SK-N-SH (cell line): ENCODE measurements around the gene PRELID1. TPM values are rescaled to one million over a fixed set of nuclear protein-coding genes. Genes with fewer than 3 reads are reported as not detected.

ENCODE experiments used
- CTCF ChIA-PET: fragments of 300-600, 350-600 bp; formaldehyde crosslinking; extraction: SDS; loops from one replicate; lab custom pipeline; 2021; lab: Yijun Ruan, JAX
- POLR2A ChIA-PET: fragments of 350-600 bp; sonication (Branson Sonifier 250); formaldehyde crosslinking; extraction: SDS; loops from one replicate; lab custom pipeline; 2020; ENCODE audit warnings: antibody characterized with exemption, inconsistent platforms; lab: Yijun Ruan, JAX
- DNase-seq: peaks from one replicate; pipeline ENCODE4 v3.0.0; 2012
- H2AFZ ChIP-seq: fragments of 200-600 bp; sonication (generic); 2 replicates; pipeline ENCODE4 v1.8.1; 2016; ENCODE audit warnings: antibody characterized with exemption, mild to moderate bottlenecking, low read depth
- H3F3A ChIP-seq: fragments of 200-600 bp; sonication (generic); replicated peaks from 2 replicates; pipeline ENCODE3; 2016; ENCODE audit warnings: antibody characterized with exemption, mild to moderate bottlenecking; ENCODE audit not compliant: insufficient read depth
- H3K27ac ChIP-seq, 2 experiments: fragments of 200-500 bp in 1 of 2; fragments of 200-600 bp in 1 of 2; sonication (Bioruptor generic) in 1 of 2; sonication (generic), shearing (Covaris generic) in 1 of 2; 2 replicates each; pipeline versions ENCODE4 v1.5.1 to v1.6.1; 2014 to 2016; ENCODE audit warnings: low read depth in 2 of 2, inconsistent platforms in 1 of 2, low read length in 1 of 2, mild to moderate bottlenecking in 1 of 2, mixed read lengths in 1 of 2
- H3K27me3 ChIP-seq: fragments of 200-600 bp; sonication (generic), shearing (Covaris generic); 2 replicates; pipeline ENCODE4 v1.6.1; 2016; ENCODE audit warnings: mixed run types; ENCODE audit not compliant: insufficient read depth
- H3K36me3 ChIP-seq, 2 experiments: fragments of 200-500 bp in 1 of 2; fragments of 200-600 bp in 1 of 2; sonication (Bioruptor generic) in 1 of 2; sonication (generic) in 1 of 2; replicated peaks in 1 of 2; 2 replicates each; pipeline versions ENCODE3 to v1.5.1; 2014 to 2016; ENCODE audit warnings: low read length in 1 of 2, mild to moderate bottlenecking in 1 of 2; ENCODE audit not compliant: insufficient read depth in 2 of 2, control insufficient read depth in 1 of 2
- H3K4me1 ChIP-seq, 2 experiments: fragments of 200-500 bp in 1 of 2; fragments of 200-600 bp in 1 of 2; sonication (Bioruptor generic) in 1 of 2; sonication (generic), shearing (Covaris generic) in 1 of 2; 2 replicates each; pipeline versions ENCODE4 v1.5.1 to v1.6.1; 2014 to 2016; ENCODE audit warnings: low read depth in 1 of 2, low read length in 1 of 2, mixed run types in 1 of 2; ENCODE audit not compliant: insufficient read depth in 2 of 2, control insufficient read depth in 1 of 2
- H3K4me2 ChIP-seq: fragments of 200-600 bp; sonication (generic), shearing (Covaris generic); 2 replicates; pipeline ENCODE4 v1.6.1; 2017; ENCODE audit warnings: mixed run types
- H3K4me3 ChIP-seq, 2 experiments: fragments of 200-500 bp in 1 of 2; fragments of 200-600 bp in 1 of 2; sonication (Bioruptor generic) in 1 of 2; sonication (generic), shearing (Covaris generic) in 1 of 2; 2 replicates each; pipeline versions ENCODE4 v1.5.1 to v1.8.1; 2014 to 2016; ENCODE audit warnings: low read depth in 2 of 2, inconsistent platforms in 1 of 2, low read length in 1 of 2, mild to moderate bottlenecking in 1 of 2, mixed read lengths in 1 of 2, moderate library complexity in 1 of 2
- H3K79me2 ChIP-seq: fragments of 200-600 bp; sonication (generic); 2 replicates; pipeline ENCODE4 v1.8.1; 2017; ENCODE audit warnings: mild to moderate bottlenecking; ENCODE audit not compliant: insufficient read depth
- H3K9ac ChIP-seq: fragments of 200-600 bp; sonication (generic); 2 replicates; pipeline ENCODE4 v1.6.1; 2017; ENCODE audit warnings: mixed run types
- H3K9me2 ChIP-seq: fragments of 200-600 bp; sonication (generic); 2 replicates; pipeline ENCODE4 v1.6.1; 2017; ENCODE audit warnings: mixed run types
- H3K9me3 ChIP-seq: fragments of 200-600 bp; sonication (generic); 2 replicates; pipeline ENCODE4 v1.6.1; 2017; ENCODE audit warnings: mixed run types, mild to moderate bottlenecking, moderate library complexity
- H4K20me1 ChIP-seq: fragments of 200-600 bp; sonication (generic); 2 replicates; pipeline ENCODE4 v1.6.1; 2017; ENCODE audit warnings: mild to moderate bottlenecking, mixed run types; ENCODE audit not compliant: insufficient read depth
- CTCF ChIP-seq: fragments of 200-600 bp; sonication (generic); IDR thresholded peaks from 2 replicates; pipeline ENCODE4 v1.6.1; 2017; ENCODE audit warnings: antibody characterized with exemption, mild to moderate bottlenecking, moderate library complexity
- EZH2phosphoT487 ChIP-seq: fragments of 200-600 bp; sonication (generic); IDR thresholded peaks from 2 replicates; pipeline ENCODE4 v1.6.1; 2017; ENCODE audit warnings: low read depth, mixed run types, mild to moderate bottlenecking, antibody characterized with exemption, moderate library complexity, borderline replicate concordance
- GATA2 ChIP-seq: sonication (generic); formaldehyde crosslinking; IDR thresholded peaks from 2 replicates; pipeline ENCODE4 v1.5.0; 2020; ENCODE audit warnings: mild to moderate bottlenecking, missing genetic modification reagents
- JUND ChIP-seq: IDR thresholded peaks from 2 replicates; pipeline ENCODE4 v1.4.0; 2012
- MAX ChIP-seq: IDR thresholded peaks from 2 replicates; pipeline ENCODE4 v1.4.0; 2012; ENCODE audit warnings: low read depth
- MEF2A ChIP-seq: IDR thresholded peaks from 2 replicates; pipeline ENCODE4 v1.4.0; 2012; ENCODE audit warnings: low read depth, borderline replicate concordance
- NFIC ChIP-seq: IDR thresholded peaks from 2 replicates; pipeline ENCODE4 v1.4.0; 2012; ENCODE audit warnings: borderline replicate concordance
- NRF1 ChIP-seq: IDR thresholded peaks from 2 replicates; pipeline ENCODE4 v1.6.1; 2012; ENCODE audit warnings: low read depth, mild to moderate bottlenecking, low read length
- POLR2AphosphoS5 ChIP-seq: IDR thresholded peaks from 2 replicates; pipeline ENCODE4 v1.6.1; 2012; ENCODE audit warnings: low read depth, low read length
- RCOR1 ChIP-seq: fragments of 150-350 bp; IDR thresholded peaks from 2 replicates; pipeline ENCODE4 v1.6.1; 2017; ENCODE audit warnings: antibody characterized with exemption, low read length
- RFX5 ChIP-seq: IDR thresholded peaks from 2 replicates; pipeline ENCODE4 v1.6.1; 2012; ENCODE audit warnings: mild to moderate bottlenecking, improper control_type of control experiment, low read length
- RXRA ChIP-seq: IDR thresholded peaks from 2 replicates; pipeline ENCODE4 v1.4.0; 2012; ENCODE audit warnings: low read depth, mild to moderate bottlenecking, borderline replicate concordance
- TCF12 ChIP-seq: IDR thresholded peaks from 2 replicates; pipeline ENCODE4 v1.4.0; 2012
- TEAD4 ChIP-seq: IDR thresholded peaks from 2 replicates; pipeline ENCODE4 v1.4.0; 2012; ENCODE audit warnings: mild to moderate bottlenecking, borderline replicate concordance; ENCODE audit not compliant: insufficient read depth
- YY1 ChIP-seq: IDR thresholded peaks from 2 replicates; pipeline ENCODE4 v1.4.0; 2012; ENCODE audit warnings: low read depth, mild to moderate bottlenecking
- WGBS: methylation state at CpG from one replicate; pipeline ENCODE4 v1.1.6; 2017; ENCODE audit warnings: low lambda C conversion rate; 5-methylcytosine and 5-hydroxymethylcytosine counted together
- polyA plus RNA-seq, 3 experiments: library from polyadenylated mRNA; depleted of rRNA; stranded (reverse); fragments of >200 nt; gene quantifications; 2 replicates each; pipeline ENCODE4 v1.2.3, GENCODE V29; 2012
- TF ChIP-seq, protein P1 (sequence below): fragments of 150-350 bp; IDR thresholded peaks from 2 replicates; pipeline ENCODE4 v1.6.1; 2016; ENCODE audit warnings: mild to moderate bottlenecking, low read depth, low read length
- TF ChIP-seq, protein P2 (sequence below): IDR thresholded peaks from 2 replicates; pipeline ENCODE4 v1.6.1; 2012; ENCODE audit warnings: mild to moderate bottlenecking, low read depth, low read length, moderate library complexity
- TF ChIP-seq, protein P3 (sequence below): IDR thresholded peaks from 2 replicates; pipeline ENCODE4 v1.4.0; 2012; ENCODE audit warnings: low read depth, borderline replicate concordance

PRELID1 gene
- polyA plus RNA-seq, 1 of the 3 experiments (the other 2 are of a cell fraction): 344 TPM

GRCh38 chr5:177295924-177296323 is 7.7 kb upstream of the PRELID1 start:
- Histone ChIP-seq H3K27me3 (no peaks in the 10 kb centered on the region), H3K9me2 (no peaks in the 10 kb centered on the region), H2AFZ (no peak overlapping the region), H3K9ac (no peak overlapping the region), H4K20me1 (no peaks in the 10 kb centered on the region), H3K4me2 (no peak overlapping the region), H3K9me3 (no peaks in the 10 kb centered on the region), H3K4me3 (no peak overlapping the region), H3K79me2 (no peaks in the 10 kb centered on the region), H3K36me3 (peaks cover 28 to 78% of the 10 kb centered on the region in 2 experiments), H3F3A (peaks cover 7% of the 10 kb centered on the region), H3K4me1 (peaks cover 0 to 2% of the 10 kb centered on the region in 2 experiments; a peak in 1 of 4 replicates), H3K27ac (no peak overlapping the region)
- TF ChIP-seq, protein P1, sequence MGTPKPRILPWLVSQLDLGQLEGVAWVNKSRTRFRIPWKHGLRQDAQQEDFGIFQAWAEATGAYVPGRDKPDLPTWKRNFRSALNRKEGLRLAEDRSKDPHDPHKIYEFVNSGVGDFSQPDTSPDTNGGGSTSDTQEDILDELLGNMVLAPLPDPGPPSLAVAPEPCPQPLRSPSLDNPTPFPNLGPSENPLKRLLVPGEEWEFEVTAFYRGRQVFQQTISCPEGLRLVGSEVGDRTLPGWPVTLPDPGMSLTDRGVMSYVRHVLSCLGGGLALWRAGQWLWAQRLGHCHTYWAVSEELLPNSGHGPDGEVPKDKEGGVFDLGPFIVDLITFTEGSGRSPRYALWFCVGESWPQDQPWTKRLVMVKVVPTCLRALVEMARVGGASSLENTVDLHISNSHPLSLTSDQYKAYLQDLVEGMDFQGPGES: no peak
- no peak for TF ChIP-seq JUND
- no peak for TF ChIP-seq POLR2AphosphoS5
- TF ChIP-seq, protein P2, sequence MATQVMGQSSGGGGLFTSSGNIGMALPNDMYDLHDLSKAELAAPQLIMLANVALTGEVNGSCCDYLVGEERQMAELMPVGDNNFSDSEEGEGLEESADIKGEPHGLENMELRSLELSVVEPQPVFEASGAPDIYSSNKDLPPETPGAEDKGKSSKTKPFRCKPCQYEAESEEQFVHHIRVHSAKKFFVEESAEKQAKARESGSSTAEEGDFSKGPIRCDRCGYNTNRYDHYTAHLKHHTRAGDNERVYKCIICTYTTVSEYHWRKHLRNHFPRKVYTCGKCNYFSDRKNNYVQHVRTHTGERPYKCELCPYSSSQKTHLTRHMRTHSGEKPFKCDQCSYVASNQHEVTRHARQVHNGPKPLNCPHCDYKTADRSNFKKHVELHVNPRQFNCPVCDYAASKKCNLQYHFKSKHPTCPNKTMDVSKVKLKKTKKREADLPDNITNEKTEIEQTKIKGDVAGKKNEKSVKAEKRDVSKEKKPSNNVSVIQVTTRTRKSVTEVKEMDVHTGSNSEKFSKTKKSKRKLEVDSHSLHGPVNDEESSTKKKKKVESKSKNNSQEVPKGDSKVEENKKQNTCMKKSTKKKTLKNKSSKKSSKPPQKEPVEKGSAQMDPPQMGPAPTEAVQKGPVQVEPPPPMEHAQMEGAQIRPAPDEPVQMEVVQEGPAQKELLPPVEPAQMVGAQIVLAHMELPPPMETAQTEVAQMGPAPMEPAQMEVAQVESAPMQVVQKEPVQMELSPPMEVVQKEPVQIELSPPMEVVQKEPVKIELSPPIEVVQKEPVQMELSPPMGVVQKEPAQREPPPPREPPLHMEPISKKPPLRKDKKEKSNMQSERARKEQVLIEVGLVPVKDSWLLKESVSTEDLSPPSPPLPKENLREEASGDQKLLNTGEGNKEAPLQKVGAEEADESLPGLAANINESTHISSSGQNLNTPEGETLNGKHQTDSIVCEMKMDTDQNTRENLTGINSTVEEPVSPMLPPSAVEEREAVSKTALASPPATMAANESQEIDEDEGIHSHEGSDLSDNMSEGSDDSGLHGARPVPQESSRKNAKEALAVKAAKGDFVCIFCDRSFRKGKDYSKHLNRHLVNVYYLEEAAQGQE: no peak
- TF ChIP-seq GATA2 (CRISPR knock-in tag): no peak
- no peak for TF ChIP-seq MEF2A
- no peak for TF ChIP-seq RXRA
- TF ChIP-seq MAX: no peak
- no peak for TF ChIP-seq NRF1
- no peak for TF ChIP-seq TCF12
- TF ChIP-seq, protein P3, sequence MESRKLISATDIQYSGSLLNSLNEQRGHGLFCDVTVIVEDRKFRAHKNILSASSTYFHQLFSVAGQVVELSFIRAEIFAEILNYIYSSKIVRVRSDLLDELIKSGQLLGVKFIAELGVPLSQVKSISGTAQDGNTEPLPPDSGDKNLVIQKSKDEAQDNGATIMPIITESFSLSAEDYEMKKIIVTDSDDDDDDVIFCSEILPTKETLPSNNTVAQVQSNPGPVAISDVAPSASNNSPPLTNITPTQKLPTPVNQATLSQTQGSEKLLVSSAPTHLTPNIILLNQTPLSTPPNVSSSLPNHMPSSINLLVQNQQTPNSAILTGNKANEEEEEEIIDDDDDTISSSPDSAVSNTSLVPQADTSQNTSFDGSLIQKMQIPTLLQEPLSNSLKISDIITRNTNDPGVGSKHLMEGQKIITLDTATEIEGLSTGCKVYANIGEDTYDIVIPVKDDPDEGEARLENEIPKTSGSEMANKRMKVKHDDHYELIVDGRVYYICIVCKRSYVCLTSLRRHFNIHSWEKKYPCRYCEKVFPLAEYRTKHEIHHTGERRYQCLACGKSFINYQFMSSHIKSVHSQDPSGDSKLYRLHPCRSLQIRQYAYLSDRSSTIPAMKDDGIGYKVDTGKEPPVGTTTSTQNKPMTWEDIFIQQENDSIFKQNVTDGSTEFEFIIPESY: no peak
- TF ChIP-seq NFIC: no peak
- no peak for TF ChIP-seq TEAD4
- no peak for TF ChIP-seq CTCF
- TF ChIP-seq RFX5: no peak
- TF ChIP-seq YY1: no peak
- TF ChIP-seq RCOR1: no peak
- no peak for TF ChIP-seq EZH2phosphoT487
- no peak for DNase-seq
- POLR2A ChIA-PET: no interaction called here
- CTCF ChIA-PET: interaction anchor here (0.8 to 1.9 kb wide), 2 partner anchors 14 to 182 kb away, joined by 3 to 4 read pairs; no protein-coding TSS in a partner anchor
- 97% methylated on average over 8 of the region's 9 CpGs for WGBS
